ENCODE measurements around the gene AGTPBP1.
"Not testable (repeated sequence)": the region's sequence is repeated elsewhere in the genome, so short reads cannot be mapped to it uniquely, and the experiment has no call there.

The AGTPBP1 gene

GRCh38 chr9:85610074-85610860 lies 131.5 kb downstream of the AGTPBP1 start:
- DNase-seq = peak; percentile 73

DNA sequence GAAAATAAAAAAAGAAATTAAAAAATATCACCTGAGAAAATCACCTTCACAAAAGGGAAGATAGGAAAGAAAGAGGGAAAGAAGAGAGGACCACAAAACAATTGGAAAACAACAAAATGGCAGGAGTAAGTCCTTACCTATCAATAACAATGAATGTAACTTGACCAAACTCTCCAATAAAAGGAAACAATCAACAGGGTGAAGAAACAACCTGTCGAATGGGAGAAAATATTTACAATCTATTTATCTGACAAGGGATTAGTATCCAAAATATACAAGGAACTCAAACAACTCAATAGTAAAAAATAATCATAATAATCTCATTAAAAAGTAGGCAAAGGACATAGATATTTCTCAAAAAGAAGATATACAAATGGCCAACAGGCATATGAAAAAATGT lies 135.8 kb downstream of the AGTPBP1 start:
- DNase-seq = no peak

GRCh38 chr9:85603936-85604335 lies 137.8 kb downstream of the AGTPBP1 start:
- no peak for DNase-seq

GRCh38 chr9:85602742-85603141 lies 139.0 kb downstream of the AGTPBP1 start:
- DNase-seq = no peak

DNA sequence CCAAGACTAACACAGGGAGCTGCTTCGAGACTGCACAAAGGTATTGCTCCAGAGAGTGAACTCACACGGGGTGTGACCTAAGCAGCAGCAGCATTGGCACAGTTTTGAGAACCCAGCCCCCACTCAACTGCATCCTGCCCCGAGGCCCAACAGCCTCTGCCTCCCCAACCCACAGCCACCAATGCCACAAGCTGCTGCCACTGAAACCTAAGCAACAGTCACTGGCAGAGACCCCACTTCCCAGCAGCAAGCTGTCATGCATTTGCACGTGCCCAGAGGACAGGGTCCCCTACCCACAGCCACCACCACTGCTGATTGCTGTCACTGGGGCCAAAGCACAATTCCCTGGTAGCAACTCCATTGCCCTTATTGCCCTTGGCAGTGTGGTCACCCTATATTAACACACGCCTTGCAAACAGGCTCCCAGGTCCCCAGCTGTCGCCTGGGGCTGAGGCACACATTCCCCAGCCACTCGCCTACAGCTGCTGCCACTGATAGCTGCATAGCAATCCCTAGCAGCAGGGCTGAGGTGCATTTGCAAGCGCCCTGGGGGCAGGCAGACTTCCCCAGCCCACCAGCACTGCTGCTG lies 141.0 kb downstream of the AGTPBP1 start:
- DNase-seq = no peak

GRCh38 chr9:85599540-85600105 lies 142.1 kb downstream of the AGTPBP1 start:
- DNase-seq = peak; percentile 31

GRCh38 chr9:85594316-85594715 lies 147.4 kb downstream of the AGTPBP1 start:
- DNase-seq = no peak

- no peak for DNase-seq
These were observed 155.1 kb downstream of the AGTPBP1 start for GRCh38 chr9:85586684-85587083.

GRCh38 chr9:85577353-85577952 lies 164.3 kb downstream of the AGTPBP1 start:
- DNase-seq = no peak

DNA sequence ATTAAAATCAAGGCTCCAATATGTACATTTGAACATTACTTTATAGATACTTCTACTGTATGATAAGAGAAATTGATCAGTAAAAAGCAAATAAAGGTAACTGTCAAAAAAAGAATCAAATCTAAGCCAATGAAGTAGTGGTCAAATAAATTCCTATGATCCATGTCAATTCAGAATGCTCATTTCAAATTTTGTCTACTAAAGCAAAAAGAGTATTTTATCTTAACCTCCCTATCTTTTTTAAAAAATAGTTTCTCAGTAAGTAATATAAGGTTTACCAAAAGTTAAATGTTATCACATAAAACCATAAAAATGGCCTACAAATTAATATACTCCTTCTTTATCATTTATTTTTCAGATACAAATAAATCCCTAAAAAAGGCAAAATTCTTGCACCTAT lies 165.9 kb downstream of the AGTPBP1 start:
- DNase-seq = no peak

DNA sequence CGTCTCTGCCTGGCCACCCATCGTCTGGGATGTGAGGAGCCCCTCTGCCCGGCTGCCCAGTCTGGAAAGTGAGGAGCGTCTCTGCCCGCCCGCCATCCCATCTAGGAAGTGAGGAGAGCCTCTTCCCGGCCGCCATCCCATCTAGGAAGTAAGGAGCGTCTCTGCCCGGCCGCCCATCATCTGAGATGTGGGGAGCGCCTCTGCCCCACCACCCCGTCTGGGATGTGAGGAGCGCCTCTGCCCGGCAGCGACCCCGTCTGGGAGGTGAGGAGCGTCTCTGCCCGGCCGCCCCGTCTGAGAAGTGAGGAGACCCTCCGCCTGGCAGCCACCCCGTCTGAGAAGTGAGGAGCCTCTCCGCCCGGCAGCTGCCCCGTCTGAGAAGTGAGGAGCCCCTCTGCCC lies 168.2 kb downstream of the AGTPBP1 start:
- not testable (repeated sequence) for DNase-seq

DNA sequence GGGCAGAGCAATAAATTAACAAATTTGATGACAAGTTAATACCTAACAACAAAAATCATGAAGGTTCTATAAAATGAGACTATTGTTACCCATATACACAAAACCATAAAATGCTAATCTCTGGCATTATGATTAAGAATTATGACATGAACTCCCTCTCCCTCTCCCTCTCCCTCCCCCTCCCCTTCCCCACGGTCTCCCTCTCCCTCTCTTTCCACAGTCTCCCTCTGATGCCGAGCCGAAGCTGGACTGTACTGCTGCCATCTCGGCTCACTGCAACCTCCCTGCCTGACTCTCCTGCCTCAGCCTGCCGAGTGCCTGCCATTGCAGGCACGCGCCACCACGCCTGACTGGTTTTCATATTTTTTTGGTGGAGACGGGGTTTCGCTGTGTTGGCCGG lies 168.8 kb downstream of the AGTPBP1 start:
- DNase-seq = not testable (repeated sequence)

- DNase-seq = peak; percentile 39
These were observed 171.8 kb downstream of the AGTPBP1 start for GRCh38 chr9:85569988-85570387.

GRCh38 chr9:85559526-85559925 lies 182.2 kb downstream of the AGTPBP1 start:
- DNase-seq = no peak

- no peak for DNase-seq
These were observed 187.4 kb downstream of the AGTPBP1 start for GRCh38 chr9:85554349-85554748.

DNA sequence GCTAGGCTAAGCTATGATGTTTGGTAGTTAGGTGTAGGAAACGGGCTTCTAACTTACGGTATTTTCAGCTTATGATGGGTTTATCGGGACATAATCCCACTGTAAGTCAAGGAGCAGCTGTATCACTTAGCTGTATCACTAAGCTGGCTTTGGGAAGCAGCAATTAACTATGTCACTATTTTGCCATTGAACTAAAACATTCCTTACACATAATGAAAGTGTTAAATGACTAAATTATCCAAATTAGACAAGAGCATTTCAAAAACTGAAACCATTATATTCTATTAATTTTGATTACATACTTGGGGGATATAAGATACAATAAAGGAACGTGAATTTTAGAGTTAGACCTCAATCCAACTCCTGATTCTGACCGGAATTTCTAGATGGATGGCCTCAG lies 188.3 kb downstream of the AGTPBP1 start:
- DNase-seq = no peak

DNA sequence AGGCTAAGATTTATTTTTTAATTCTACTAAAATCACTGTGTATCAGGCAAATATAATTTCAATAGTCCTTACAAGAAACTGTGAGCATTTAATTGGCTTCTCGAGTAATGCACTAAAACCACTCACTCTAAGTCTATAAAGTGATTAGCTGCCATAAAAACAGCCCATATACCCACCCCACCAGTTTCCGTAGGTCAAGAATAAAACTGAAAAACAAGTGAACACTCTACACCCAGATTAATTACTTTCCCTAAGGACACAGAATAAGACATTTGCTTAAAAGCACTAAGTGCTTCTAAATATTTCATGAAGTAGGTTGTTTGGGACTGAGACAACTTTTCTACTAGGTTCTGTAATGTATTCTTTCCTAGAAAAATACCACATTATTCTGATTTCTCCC lies 194.2 kb downstream of the AGTPBP1 start:
- DNase-seq = no peak

GRCh38 chr9:85543196-85543595 lies 198.6 kb downstream of the AGTPBP1 start:
- no peak for DNase-seq

DNA sequence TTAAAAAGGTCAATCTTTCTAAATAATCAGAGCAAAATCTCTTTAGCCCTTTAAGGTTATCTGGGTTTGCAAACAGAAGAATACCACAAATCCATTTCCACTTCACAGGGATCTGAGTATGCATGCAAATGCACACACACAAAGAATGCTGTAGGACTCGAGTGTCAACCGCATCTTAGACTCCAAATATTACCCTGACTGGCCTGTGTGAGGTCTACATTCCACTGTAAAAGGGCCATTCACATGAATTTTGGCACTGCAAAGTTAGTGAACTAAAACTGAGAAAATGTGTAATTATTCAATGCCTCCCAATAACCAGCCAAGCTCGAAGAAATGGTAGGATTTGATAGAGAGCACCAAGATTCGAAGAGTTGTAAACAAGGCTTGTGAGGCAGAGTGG lies 199.9 kb downstream of the AGTPBP1 start:
- no peak for DNase-seq

DNA sequence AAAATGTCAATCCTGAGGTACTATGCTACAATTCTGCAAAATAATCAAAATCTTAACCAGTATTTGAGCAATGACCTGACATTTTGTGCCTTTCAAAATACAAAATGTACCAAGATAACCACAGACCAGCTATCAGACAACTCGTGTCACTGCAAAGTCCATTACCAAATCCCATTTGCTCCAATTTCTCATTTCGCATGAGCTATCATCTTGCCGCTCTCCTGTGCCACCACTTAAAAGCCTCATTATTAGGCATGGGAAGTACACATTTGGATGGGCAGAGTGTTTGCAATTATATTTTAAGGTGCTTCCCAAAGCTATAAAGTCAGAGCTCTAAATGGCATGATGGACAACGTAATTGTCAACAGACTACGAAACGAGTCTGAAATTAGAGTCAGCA lies 205.2 kb downstream of the AGTPBP1 start:
- DNase-seq = no peak

GRCh38 chr9:85536076-85536475 lies 205.7 kb downstream of the AGTPBP1 start:
- peak; percentile 76 for DNase-seq

DNA sequence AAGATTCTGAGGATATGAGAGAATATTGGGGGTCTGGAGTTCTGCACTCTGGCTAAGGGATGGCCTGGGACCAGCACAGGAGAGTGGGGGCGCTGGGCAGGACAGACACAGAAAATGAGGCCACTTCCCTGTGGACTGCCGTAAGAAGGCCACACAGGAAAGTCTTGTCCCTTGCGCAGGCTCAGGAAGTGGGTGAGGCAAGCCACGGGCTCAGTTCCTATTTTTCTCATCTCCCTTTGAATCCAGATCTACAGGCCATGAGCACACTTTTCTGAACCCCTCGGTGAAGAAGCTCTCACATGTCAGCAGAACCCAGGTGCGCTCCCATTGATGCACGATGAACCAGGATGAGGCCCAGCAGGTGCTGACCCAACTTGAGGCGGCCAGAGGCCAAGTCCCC lies 207.4 kb downstream of the AGTPBP1 start:
- no peak for DNase-seq

GRCh38 chr9:85533538-85533937 lies 208.2 kb downstream of the AGTPBP1 start:
- no peak for DNase-seq

GRCh38 chr9:85530721-85531120 lies 211.0 kb downstream of the AGTPBP1 start:
- DNase-seq = no peak
